ENCODE results near the gene PLXDC2.

PLXDC2 gene

DNA sequence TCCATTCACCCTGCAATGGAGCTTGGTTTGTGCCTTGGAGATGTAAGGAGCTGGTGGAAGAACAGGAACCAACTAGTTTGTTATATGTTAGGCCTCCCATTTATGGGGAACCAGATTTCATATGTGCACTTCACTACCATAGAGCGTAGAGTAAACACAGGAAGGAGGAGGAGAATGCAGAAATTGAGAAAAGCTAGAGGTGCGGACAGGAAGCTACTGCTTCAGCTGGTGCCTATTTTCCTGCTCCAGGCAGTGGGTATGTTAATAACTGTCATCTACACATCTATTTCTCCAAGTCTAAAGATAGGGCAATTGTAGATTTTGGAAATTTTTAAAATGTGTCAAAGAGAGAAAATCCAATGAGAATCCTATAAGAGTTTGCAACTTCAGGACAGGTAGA lies 482.2 kb downstream of the PLXDC2 start:
- DNase-seq: no peak

DNA sequence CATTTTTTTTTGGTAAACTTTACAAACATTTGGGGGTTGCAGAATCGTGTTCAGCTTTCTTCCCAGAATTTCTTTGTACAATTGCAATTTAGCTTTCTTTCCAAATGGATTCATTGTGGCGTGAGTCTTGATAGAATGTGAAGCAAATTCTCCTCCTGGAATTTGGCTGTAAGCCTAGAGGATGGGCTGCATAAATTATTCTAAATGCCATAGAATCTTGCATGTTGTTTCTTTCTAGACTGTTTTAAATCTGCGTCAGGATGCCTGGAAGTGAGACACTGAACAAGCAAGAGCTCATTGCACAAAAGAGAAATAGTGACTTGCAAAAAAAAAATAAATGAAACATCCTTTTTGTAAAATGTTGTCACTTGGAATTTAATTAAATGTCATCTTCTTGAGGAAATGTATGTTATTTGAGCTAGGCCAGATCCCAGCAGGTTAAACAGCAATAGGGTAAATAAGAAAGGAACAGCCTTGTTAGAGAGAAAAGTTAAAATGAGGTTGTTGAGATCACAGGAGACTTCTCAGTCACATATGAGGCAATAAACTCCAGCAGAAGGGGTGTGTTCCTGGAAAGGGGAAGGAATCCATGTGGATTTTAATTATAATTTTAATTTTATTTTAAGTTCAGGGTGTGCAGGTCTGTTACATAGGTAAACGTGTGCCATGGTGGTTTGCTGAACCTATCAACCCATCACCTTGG lies 483.0 kb downstream of the PLXDC2 start:
- DNase-seq: no peak

DNA sequence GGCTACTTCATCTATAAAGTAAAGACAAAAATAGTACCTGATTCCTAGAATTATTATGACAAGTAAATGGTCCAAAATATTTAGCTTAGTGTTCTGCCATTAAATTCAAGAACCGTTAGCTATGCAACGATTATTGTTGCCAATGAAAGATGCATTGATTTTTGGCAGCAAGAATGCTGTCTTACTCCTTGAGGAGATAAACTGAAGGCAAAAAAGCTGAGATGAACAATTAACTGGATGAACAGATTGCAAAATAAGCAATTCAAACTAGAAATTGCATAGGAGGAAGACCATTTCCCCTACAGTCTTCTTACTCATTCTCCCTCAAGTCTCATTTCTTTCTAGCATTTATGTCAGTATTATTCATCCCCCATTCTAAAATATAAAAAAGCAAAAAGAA lies 484.5 kb downstream of the PLXDC2 start:
- no peak for DNase-seq

DNA sequence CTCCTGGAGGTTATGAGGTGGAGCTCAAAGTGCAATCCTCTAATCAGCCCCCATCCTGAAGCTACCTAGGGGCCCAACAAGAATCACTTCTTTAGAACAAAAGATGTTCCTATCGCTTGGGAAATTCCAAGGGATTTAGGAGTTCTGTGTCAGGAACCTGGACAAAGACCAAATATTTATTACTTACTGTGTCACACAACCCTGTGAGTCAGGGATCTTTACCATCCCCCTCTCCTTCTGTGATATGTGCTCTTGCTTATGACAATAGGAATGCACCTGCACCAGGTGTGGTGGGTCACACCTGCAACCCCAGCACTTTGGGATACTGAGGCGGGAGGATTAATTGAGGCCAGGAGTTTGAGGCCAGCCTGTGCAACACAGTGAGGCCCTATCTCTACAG lies 485.8 kb downstream of the PLXDC2 start:
- no peak for DNase-seq

DNA sequence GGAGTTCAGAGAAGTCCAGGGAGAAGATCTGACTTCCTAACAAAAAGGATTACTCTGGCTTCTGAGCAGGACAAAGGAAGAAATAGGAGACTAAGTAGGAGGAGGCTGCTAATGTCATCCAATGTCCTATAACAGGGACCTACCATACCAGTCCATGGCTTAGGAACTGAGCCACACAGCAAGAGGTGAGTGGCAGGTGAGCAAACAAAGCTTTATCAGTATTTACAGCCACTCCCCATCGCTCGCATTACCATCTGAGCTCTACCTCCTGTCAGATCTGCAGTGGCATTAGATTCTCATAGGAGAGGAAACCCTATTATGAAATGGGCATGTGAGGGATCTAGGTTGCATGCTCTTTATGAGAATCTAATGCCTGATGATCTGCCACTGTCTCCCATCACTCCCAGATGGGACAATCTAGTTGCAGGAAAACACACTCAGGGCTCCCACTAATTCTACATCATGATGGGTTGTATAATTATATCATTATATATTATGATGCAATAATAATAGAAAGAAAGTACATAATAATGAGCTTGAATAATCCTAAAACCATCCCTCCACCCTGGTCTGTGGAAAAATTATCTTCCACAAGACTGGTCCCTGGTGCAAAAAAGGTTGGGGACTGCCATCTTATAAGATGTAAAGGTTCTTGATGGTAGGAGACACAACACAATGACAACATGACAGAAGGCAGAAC lies 487.4 kb downstream of the PLXDC2 start:
- DNase-seq: no peak

DNA sequence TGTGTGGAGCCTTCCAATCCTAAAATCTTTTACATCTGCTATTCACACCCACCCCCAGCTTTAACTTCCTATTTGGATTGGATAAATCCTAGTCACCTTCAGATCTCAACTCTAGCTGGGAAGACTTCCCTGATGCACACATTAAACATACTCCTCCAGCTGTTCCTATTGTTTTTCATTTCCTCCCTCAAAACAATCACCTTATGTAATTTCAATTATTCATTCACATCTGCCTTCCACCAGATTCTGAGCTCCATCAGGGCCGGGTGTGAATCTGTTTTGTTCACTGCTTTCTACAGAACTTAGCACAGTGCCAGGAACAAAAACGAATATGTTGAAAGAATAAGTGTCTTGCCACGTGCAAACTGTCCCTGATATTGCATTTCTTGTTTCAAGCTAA lies 497.4 kb downstream of the PLXDC2 start:
- DNase-seq: no peak

DNA sequence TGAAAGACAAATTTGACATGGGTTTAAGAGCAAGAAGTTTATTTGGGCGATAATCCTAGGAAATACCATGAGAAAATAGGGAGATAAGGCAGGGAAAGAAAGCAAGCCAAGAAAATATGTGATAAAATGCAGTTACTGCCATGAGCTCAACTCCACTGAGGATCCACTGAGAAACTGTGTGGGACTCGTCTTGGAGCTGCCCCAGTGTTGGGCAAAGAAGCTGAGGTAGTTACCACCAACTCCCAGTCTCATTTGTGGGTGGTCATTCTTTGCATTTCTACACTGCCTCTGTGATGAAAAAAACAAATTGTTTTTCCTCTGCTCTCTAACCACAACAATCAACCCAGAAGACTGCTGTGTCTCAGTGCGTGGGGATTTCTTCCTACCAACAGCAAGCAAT lies 498.2 kb downstream of the PLXDC2 start:
- no peak for DNase-seq

DNA sequence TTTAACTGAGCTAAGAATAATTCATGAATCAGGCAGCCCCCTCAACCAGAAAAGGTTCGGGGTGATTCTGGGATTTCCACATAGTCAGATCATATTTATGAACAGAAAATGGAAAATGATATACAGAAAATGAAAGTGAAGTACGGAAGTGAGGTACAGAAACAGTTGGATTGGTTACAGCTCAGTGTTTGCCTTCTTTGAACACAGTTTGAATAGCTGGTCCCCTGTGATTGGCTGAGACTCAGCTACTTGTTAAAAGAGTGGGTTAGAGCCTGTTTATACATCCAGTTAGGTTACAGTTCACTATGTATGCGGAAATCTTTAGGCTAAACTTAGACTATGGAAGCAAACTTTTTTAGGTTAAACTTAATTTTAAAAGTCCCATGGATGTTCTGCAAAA lies 511.7 kb downstream of the PLXDC2 start:
- DNase-seq: no peak

DNA sequence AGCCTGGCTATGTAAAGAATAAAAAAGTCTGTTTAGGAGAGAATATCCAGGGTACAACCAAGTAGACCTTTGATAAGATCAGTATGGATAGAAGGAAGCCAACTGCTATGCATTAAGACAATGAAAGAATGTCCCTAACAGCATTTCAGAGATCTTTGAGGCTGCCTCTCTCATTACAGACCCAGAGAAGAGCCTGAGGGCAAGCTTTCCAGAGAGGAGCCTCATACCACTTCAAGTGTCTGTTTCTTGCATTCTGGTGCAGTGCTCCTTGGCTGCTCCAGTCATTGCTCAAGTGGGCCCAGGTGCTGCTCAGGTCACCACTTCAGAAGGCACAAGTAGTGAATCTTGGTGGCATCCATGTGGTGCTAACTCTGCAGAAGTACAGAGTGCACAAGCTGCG lies 514.0 kb downstream of the PLXDC2 start:
- no peak for DNase-seq

DNA sequence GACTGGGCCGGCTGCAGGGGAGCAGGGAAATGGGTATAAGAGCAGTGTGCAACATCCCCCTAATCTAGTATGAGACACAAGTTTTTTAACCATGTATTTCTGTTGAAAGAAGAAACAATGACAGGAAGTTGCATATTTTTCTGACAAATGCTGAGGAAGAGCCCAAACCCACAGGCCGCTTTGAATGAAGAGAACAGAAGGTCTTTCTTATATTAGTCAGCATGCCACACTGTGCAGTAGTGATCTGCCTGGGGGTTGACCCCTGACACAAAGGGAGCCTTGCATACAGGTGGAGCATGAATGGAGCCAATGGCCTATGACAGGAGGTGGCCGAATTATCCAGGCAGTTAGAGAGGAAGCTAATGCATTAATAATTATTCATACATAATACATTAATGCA lies 518.3 kb downstream of the PLXDC2 start:
- DNase-seq: no peak
